ENCODE measurements around the gene UXS1. TPM values are rescaled to one million over a fixed set of nuclear protein-coding genes. Genes with fewer than 3 reads are reported as not detected.

UXS1 gene
- total RNA-seq, 1 experiment from 2014 or later = 44.7 TPM

GRCh38 chr2:106233350-106233706 lies 39.2 kb upstream of the UXS1 start (continued):
- TF ChIP-seq ZNF532 (CRISPR knock-in tag; IDR thresholded peaks at IDR 0.05; ENCODE audit: borderline replicate concordance) = no peak
- TF ChIP-seq ZBTB21 (CRISPR knock-in tag; IDR thresholded peaks at IDR 0.05; ENCODE audit: borderline replicate concordance) = no peak
- no peak for TF ChIP-seq ZNF396 (CRISPR knock-in tag; IDR thresholded peaks at IDR 0.05; ENCODE audit: borderline replicate concordance)
- no peak for TF ChIP-seq PRDM15 (CRISPR knock-in tag; IDR thresholded peaks at IDR 0.05)
- no peak for TF ChIP-seq CREM (CRISPR knock-in tag; IDR thresholded peaks at IDR 0.05)

- DNase-seq (ENCODE audit: low spot score) (no peak), ATAC-seq (no peak)
- CTCF ChIA-PET = interaction anchor here (0.7 kb wide), 1 partner anchor 139 kb away, joined by 3 read pairs; no protein-coding TSS in a partner anchor
- no peak overlapping the region for H3K4me3 Mint-ChIP-seq
- H3K9me3 Mint-ChIP-seq = peaks cover 59% of the 10 kb centered on the region
- H3K27ac Mint-ChIP-seq = no peak overlapping the region
- no peaks in the 10 kb centered on the region for H3K4me1 Mint-ChIP-seq
- POLR2A ChIA-PET = no interaction called here
- H3K36me3 Mint-ChIP-seq = peaks cover 44% of the 10 kb centered on the region
- peaks cover 5% of the 10 kb centered on the region for H3K27me3 Mint-ChIP-seq (ENCODE audit: low read depth)
- TF ChIP-seq ZNF396 (CRISPR knock-in tag; IDR thresholded peaks at IDR 0.05; ENCODE audit: borderline replicate concordance) (no peak), JUN (CRISPR knock-in tag; IDR thresholded peaks at IDR 0.05) (no peak), TP53 (CRISPR knock-in tag; IDR thresholded peaks at IDR 0.05) (no peak), ZNF263 (CRISPR knock-in tag; IDR thresholded peaks at IDR 0.05; ENCODE audit: low read depth) (no peak), ZNF121 (CRISPR knock-in tag; IDR thresholded peaks at IDR 0.05) (no peak), USF1 (CRISPR knock-in tag; IDR thresholded peaks at IDR 0.05) (no peak), ZBTB43 (CRISPR knock-in tag; IDR thresholded peaks at IDR 0.05) (no peak), ZNF532 (CRISPR knock-in tag; IDR thresholded peaks at IDR 0.05; ENCODE audit: borderline replicate concordance) (no peak), MXD4 (CRISPR knock-in tag; IDR thresholded peaks at IDR 0.05; ENCODE audit: borderline replicate concordance) (no peak), AR (CRISPR knock-in tag; IDR thresholded peaks at IDR 0.05) (no peak), ATF2 (CRISPR knock-in tag; IDR thresholded peaks at IDR 0.05; ENCODE audit: borderline replicate concordance, low read depth) (no peak)
These were observed 38.7 kb upstream of the UXS1 start for GRCh38 chr2:106232638-106233349.

Measured in WTC11 (cell line).